Activated naive CD4-positive, alpha-beta T cell treated with anti-CD3 and anti-CD28 coated beads, Interleukin-2, amount 50 U/mL, for 72 hours (primary cell): ENCODE data around the gene KCNJ4. TPM values are rescaled to one million over a fixed set of nuclear protein-coding genes. Genes with fewer than 3 reads are reported as not detected.
"Not testable (repeated sequence)": the region's sequence is repeated elsewhere in the genome, so short reads cannot be mapped to it uniquely, and the experiment has no call there.

Experiments used
- ATAC-seq, 2 donors: fragments of 150-1000 bp; cut with Tn5 transposase; 2 replicates each; pipeline ENCODE4 v1.10.0; 2021; ENCODE audit warnings: mild to moderate bottlenecking in 2 of 2, moderate library complexity in 2 of 2
- DNase-seq, 2 donors: peaks; one replicate each; pipeline ENCODE4 v3.0.0; 2021 to 2022; ENCODE audit warnings: low spot score in 2 of 2
- H3K27ac Mint-ChIP-seq, 2 donors: one replicate each; pipeline ENCODE4 v1.8.0; 2022; ENCODE audit warnings: mild to moderate bottlenecking in 2 of 2, mixed read lengths in 2 of 2
- H3K36me3 Mint-ChIP-seq, 2 donors: one replicate each; pipeline ENCODE4 v1.8.0; 2022; ENCODE audit warnings: mixed read lengths in 2 of 2
- H3K9me3 Mint-ChIP-seq, 2 donors: one replicate each; pipeline ENCODE4 v1.8.0; 2022; ENCODE audit warnings: mixed read lengths in 2 of 2
- total RNA-seq, 2 donors: library from RNA; stranded (reverse); gene quantifications; one replicate each; pipeline ENCODE4 v1.2.3, GENCODE V29; 2022

The KCNJ4 gene
- total RNA-seq, 2 donors from 2014 or later: not detected

DNA sequence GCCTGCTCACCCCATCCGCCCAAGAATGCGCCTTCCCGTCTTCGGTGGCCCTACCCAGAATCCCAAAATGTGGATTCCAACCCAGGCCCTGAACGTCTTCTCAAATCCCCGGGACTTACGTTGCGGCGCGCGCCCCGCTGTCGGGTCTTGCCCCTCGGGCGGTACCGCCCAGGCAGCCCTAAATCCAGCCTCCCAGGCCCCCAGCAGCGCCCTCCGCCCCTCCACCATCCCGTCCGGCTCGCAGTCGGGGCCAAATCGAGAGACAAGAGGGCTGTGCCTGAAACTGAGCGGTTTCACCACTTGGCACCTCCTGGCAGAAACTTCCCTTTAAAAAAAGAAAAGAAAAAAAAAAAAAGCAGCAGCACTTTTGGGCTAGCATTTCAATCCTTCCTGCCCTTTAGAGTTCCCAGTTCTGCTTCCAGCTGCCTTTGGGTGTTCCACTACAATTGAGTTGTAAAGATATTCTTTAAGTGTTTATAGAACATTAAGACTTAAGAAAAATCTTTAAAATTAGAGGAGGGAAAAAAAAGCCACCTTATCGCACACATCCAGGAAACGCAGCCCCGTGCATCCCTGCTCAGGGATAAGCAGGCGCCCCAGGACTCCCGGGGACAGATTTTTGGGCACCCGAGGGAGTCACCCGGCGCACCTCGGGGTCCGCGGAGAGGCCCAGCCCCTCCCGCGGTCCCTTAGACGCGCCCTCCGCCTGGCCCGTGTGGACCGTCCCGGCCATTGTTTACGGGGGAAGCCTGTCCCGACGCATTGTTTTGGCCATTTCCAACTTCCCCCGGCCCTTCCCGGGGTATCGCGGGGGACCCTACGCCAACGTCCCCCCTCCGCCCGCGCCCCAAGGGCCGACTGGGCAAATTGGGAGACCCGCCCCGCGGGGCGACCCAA is 57.6 kb downstream of the KCNJ4 start:
- Mint-ChIP-seq H3K9me3 (no peaks in the 10 kb centered on the region), H3K36me3 (no peaks in the 10 kb centered on the region), H3K27ac (no peak overlapping the region)
- ATAC-seq (peak in 1 of 2 donors; percentile 9), DNase-seq (no peak)

- not testable (repeated sequence) for ATAC-seq, H3K36me3 Mint-ChIP-seq, DNase-seq, H3K9me3 Mint-ChIP-seq
- peak overlapping the region; percentile 75 to 76 for H3K27ac Mint-ChIP-seq
Observed at GRCh38 chr22:38396440-38397069, 58.4 kb downstream of the KCNJ4 start.

- not testable (repeated sequence) for DNase-seq, H3K9me3 Mint-ChIP-seq, H3K36me3 Mint-ChIP-seq
- peak; percentile 28 to 63 for ATAC-seq
- H3K27ac Mint-ChIP-seq: peak overlapping the region; percentile 75 to 76
Observed at GRCh38 chr22:38395944-38396343, 59.1 kb downstream of the KCNJ4 start.

DNA sequence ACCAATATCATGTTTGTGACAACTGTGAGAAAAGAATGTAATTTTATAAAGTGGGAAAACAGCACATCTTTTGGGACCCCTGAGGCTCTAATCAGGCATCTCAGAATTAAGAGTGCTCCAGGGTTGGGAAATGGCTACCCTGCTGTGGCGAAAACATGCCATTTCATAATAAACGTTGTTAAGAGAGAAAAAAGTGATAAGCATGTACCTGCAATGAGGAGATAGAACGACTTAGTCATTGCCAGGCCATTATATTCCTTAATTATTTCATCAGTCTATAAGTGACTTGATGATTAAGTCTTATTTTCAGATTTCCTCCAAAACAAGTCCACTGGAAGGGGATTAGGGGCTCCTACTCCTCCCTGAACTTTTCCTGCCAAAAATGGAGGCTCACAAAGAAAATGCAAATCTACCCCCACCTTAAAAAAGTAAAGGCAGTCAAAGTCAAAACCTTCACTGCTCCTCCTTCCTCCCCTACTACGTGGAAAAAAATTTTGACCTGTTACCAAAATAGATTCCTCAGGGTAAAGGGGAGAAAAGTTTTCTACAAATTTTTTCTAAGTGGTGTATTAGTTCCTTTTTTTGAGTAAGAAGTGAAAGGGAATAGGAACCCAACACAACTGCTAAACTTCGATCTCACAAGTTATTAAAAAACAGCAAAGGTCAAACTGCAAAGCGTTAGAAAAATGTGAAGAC is 59.9 kb downstream of the KCNJ4 start:
- not testable (repeated sequence) for H3K36me3 Mint-ChIP-seq, DNase-seq, H3K9me3 Mint-ChIP-seq, ATAC-seq, H3K27ac Mint-ChIP-seq

DNA sequence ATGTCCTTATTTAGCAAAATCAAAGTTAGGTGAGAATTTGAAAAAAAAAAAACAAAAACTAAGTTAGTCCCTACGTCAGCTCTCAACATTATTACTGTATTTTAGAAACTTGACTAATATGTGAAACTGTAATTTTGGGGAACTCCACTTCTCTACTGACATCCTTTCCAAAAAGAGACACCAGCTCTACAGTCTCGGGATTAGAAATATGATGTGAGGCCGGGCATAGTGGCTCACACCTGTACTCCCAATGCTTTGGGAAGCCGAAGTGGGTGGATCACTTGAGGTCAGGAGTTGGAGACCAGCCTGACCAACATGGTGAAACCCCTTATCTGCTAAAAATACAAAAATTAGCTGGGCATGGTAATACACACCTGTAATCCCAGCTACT is 65.6 kb downstream of the KCNJ4 start:
- not testable (repeated sequence) for H3K36me3 Mint-ChIP-seq, DNase-seq, H3K27ac Mint-ChIP-seq, H3K9me3 Mint-ChIP-seq
- peak in 1 of 2 donors; percentile 74 for ATAC-seq

GRCh38 chr22:38388506-38389427 is 66.2 kb downstream of the KCNJ4 start:
- not testable (repeated sequence) for H3K9me3 Mint-ChIP-seq, ATAC-seq, H3K27ac Mint-ChIP-seq

DNA sequence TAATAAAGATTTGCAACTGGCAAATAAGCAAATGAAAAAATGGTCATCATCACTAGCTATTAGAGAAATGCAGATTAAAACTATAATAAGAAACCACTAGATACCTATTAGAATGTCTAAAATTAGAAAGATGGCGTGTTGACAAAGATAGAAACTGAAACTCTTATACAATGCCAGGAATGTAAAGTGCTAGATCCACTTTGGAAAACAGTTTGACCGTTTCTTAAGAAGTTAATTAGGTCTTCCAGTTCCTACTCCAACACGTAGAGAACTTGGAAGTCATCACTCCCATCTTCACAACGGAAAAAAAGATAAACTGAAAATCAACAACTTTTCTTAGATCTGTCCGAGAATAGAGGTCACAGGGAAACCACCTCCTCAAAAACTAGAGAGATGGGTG is 68.1 kb downstream of the KCNJ4 start:
- H3K27ac Mint-ChIP-seq, DNase-seq, H3K36me3 Mint-ChIP-seq, ATAC-seq, H3K9me3 Mint-ChIP-seq: not testable (repeated sequence)

More at GRCh38 chr22:38388506-38389427, 66.2 kb downstream of the KCNJ4 start:
- not testable (repeated sequence) for H3K36me3 Mint-ChIP-seq, DNase-seq

DNA sequence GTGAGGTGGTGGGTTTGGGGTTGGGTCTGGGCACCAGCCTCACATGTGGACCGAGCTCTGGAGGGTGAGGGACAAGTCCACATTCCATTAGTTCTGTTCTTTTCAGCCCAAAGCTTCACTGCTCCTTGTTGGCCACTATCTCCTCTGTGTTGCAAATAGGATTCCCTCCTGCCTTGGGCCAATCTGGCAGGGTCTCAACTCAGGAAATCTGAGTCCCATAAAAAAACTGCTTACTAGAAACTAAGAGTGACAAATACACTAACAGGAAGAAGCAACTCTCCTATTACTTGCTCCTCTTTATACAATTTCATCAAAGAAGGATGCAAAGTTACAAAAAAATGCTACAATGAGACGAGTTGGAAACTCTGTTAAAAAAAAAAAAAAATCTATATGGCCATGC is 71.6 kb downstream of the KCNJ4 start:
- peaks cover 0 to 13% of the 10 kb centered on the region in 2 donors for H3K36me3 Mint-ChIP-seq
- H3K9me3 Mint-ChIP-seq: no peaks in the 10 kb centered on the region
- ATAC-seq (no peak), DNase-seq (no peak)
- H3K27ac Mint-ChIP-seq: no peak overlapping the region

DNA sequence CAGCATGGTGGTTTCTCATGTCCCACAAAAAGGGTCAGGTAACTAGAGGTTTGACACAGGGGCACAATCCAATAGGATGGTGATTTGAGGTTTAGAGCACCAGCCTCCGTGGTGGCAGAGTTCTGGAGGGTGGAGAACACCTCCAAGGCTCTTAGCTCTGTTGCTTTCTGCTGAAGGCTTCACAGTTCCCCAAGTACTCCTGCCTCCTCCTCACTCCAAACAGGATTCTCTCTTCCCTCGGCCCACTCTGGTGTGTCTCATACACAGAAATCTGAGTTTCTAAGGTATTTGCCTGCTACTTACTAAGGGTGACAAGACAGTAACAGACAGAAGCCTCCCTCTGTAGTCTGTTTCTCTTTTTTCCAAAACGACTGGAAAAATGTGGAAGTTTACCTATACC is 73.6 kb downstream of the KCNJ4 start:
- H3K9me3 Mint-ChIP-seq, H3K27ac Mint-ChIP-seq, ATAC-seq, DNase-seq: not testable (repeated sequence)
- H3K36me3 Mint-ChIP-seq: peaks cover 0 to 13% of the 10 kb centered on the region in 2 donors

Other genes with a start within 250 kb of the KCNJ4 start
- gene TMEM184B, start 182.2 kb downstream of the KCNJ4 start, total RNA-seq: 10 to 100 TPM; 21.4 to 22.0 TPM
- gene CSNK1E, start 137.8 kb downstream of the KCNJ4 start, total RNA-seq: 100 to 1,000 TPM in 1 of 2 donors, 10 to 100 TPM in 1; 99.6 to 110 TPM
- gene KDELR3, start 12.9 kb upstream of the KCNJ4 start, total RNA-seq: under 1 TPM; 0.59 to 0.89 TPM
- gene DDX17, start 51.1 kb upstream of the KCNJ4 start, total RNA-seq: 100 to 1,000 TPM; 382 to 415 TPM
- 10 to 100 TPM; 10.8 to 21.1 TPM for gene DMC1, start 115.0 kb upstream of the KCNJ4 start, total RNA-seq
- 1 to 10 TPM in 1 of 2 donors, under 1 TPM in 1; 0.37 to 1.2 TPM for gene FAM227A, start 201.2 kb upstream of the KCNJ4 start, total RNA-seq
- gene CBY1, start 201.4 kb upstream of the KCNJ4 start, total RNA-seq: 10 to 100 TPM in 1 of 2 donors, 1 to 10 TPM in 1; 5.7 to 19.0 TPM
- 100 to 1,000 TPM; 116 to 120 TPM for gene TOMM22, start 226.8 kb upstream of the KCNJ4 start, total RNA-seq
- 10 to 100 TPM; 70.0 to 79.0 TPM for gene JOSD1, start 245.7 kb upstream of the KCNJ4 start, total RNA-seq